Ishikawa (cell line): Measurements from ENCODE around the gene MSH6.
A peak's percentile ranks its signal among the peaks of the same experiment; 100 is the strongest.

ENCODE experiments used
- TCF12 ChIP-seq: IDR thresholded peaks from 2 replicates; pipeline ENCODE4 v1.6.1; 2012; ENCODE audit warnings: low read depth
- ZBTB7A ChIP-seq: IDR thresholded peaks from 2 replicates; pipeline ENCODE4 v1.6.1; 2012; ENCODE audit warnings: low read depth

DNA sequence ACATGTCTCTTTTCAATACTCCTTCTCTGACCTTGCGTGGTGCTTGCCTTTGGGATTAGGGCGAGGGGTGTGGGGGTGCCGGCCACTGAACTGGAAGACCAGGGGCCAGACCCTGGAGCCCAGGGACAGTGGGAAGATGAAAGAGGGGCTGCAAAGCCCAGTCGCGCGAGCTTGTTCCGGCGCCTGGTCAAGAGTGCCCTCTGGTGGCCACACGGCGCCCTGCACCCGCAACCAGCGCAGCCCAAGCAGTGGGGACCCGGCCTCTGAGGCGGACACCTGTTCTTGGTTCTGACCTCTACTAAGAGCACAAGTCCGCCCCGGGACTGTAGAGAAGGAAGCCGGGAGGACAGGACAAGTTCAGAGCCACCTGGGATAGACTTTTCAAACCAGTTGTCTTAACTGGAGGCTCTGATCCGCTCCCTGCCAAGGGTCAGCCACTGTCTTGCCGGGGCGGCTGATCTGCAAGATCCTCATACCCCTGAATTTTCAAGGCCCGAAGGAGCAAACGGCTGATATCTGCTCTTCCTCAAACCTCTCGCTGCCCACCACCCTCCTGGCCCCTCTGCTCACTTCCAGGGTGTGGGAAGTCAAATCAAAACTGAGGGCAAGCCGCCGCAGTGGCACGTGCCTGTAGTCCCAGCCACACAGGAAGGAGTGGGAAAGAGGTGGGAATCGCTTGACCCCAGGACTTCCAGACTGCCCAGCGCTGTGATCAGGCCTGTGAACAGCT lies 14.9 kb upstream of the MSH6 start:
- TF ChIP-seq TCF12: no peak
- TF ChIP-seq ZBTB7A: 0 out of 2 replicates have a peak, but pooled peaks have one; percentile 51
